Hippocampal formation (tissue), 2 donors: ENCODE data around the gene GUCA2B.
A peak's percentile ranks its signal among the peaks of the same experiment; 100 is the strongest.

Experiments used
- DNase-seq, 2 donors: peaks; one replicate each; lab custom pipeline; 2025; lab: John Stamatoyannopoulos, UW

The GUCA2B gene

GRCh38 chr1:42167611-42168390, 14.6 kb downstream of the GUCA2B start:
- no peak for DNase-seq

GRCh38 chr1:42168391-42168670, 15.1 kb downstream of the GUCA2B start:
- DNase-seq = no peak

GRCh38 chr1:42168763-42169162, 15.6 kb downstream of the GUCA2B start:
- DNase-seq = no peak

- no peak for DNase-seq
These were observed 17.8 kb downstream of the GUCA2B start for GRCh38 chr1:42170779-42171621.

- DNase-seq = no peak
These were observed 18.6 kb downstream of the GUCA2B start for GRCh38 chr1:42171679-42172266.

GRCh38 chr1:42172381-42173133, 19.3 kb downstream of the GUCA2B start:
- DNase-seq = no peak

- peak; percentile 37 to 50 for DNase-seq
These were observed 20.1 kb downstream of the GUCA2B start for GRCh38 chr1:42173155-42173933.

GRCh38 chr1:42173961-42174735, 20.9 kb downstream of the GUCA2B start:
- DNase-seq = no peak

- no peak for DNase-seq
These were observed 22.3 kb downstream of the GUCA2B start for GRCh38 chr1:42175314-42176054.

GRCh38 chr1:42176902-42177519, 23.8 kb downstream of the GUCA2B start:
- peak; percentile 21 to 34 for DNase-seq

- peak; percentile 62 to 64 for DNase-seq
These were observed 24.4 kb downstream of the GUCA2B start for GRCh38 chr1:42177541-42177981.

- no peak for DNase-seq
These were observed 25.0 kb downstream of the GUCA2B start for GRCh38 chr1:42178249-42178648.

GRCh38 chr1:42179275-42179674, 26.1 kb downstream of the GUCA2B start:
- no peak for DNase-seq

GRCh38 chr1:42179900-42180329, 26.7 kb downstream of the GUCA2B start:
- no peak for DNase-seq

- no peak for DNase-seq
These were observed 28.5 kb downstream of the GUCA2B start for GRCh38 chr1:42181687-42182086.

- DNase-seq = no peak
These were observed 30.2 kb downstream of the GUCA2B start for GRCh38 chr1:42183210-42183956.

- DNase-seq = no peak
These were observed 30.7 kb downstream of the GUCA2B start for GRCh38 chr1:42183957-42184268.

- no peak for DNase-seq
These were observed 31.4 kb downstream of the GUCA2B start for GRCh38 chr1:42184616-42185015.

- peak in 1 of 2 donors; percentile 17 for DNase-seq
These were observed 32.9 kb downstream of the GUCA2B start for GRCh38 chr1:42186152-42186551.
